AG08395 (cell line): ENCODE measurements around the gene DDI2.

Experiments used
- DNase-seq: peaks from one replicate; pipeline ENCODE4 v3.0.0; 2012; ENCODE audit warnings: mixed read lengths, low spot score

The DDI2 gene

DNA sequence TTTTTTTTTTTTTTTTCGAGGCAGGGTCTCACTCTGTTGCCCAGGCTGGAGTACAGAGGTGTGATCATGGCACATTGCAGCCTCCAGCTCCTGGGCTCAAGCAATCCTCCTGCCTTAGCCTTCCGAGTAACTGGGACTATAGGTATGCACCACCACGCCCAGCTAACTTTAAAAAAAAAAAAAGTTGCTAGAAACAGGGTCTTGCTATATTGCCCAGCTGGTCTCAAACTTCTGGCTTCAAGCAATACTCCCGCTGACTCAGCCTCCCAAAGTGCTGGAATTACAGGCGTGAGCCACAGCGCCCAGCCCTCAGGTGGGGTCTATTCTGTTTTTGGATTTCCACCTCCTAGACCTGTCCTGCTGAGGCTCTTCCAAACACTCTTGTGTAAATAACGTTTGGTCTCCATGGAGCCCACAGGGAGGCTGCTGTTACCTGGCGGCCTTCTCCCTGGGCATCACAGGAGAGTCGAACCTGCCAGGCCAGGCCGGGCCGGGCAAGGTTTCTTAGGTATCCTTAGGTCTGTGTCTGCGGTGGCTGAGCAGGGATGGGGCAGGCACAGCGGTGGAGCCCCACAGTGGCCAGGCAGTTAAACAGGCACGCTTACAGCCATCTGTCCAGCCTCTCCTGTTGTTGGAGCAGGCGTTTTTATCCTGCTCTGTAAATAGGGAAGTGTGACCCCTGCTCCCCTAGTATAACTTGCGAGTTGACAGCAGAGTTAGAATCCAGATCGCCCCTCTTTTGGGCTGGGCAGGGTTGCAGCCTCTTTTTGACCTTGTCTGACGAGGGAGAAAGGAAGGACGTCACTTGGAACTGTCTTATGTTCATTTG is 85.7 kb downstream of the DDI2 start:
- no peak for DNase-seq

- DNase-seq, result peak; percentile 96
These were observed 86.3 kb downstream of the DDI2 start for GRCh38 chr1:15703562-15703961.

- DNase-seq, result no peak
These were observed 87.4 kb downstream of the DDI2 start for GRCh38 chr1:15704526-15705183.

DNA sequence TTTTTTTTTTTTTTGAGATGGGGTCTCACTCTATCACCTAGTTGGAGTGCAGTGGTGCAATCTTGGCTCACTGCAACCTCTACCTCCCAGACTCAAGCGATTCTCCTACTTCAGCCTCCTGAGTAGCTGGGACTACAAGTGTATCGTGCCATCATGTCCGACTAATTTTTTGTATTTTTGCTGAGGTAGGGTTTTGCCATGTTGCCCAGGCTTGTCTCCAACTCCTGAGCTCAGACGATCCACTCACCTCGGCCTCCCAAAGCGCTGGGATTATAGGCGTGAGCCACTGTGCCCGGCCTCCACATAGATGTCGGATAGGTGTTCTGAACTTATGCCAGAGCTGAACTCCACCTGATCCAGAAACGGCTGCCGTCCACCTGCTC is 87.9 kb downstream of the DDI2 start:
- no peak for DNase-seq

GRCh38 chr1:15706751-15707150 is 89.5 kb downstream of the DDI2 start:
- DNase-seq, result no peak

- no peak for DNase-seq
These were observed 90.1 kb downstream of the DDI2 start for GRCh38 chr1:15707239-15707925.

- no peak for DNase-seq
These were observed 91.4 kb downstream of the DDI2 start for GRCh38 chr1:15708486-15709137.

- no peak for DNase-seq
These were observed 92.0 kb downstream of the DDI2 start for GRCh38 chr1:15709226-15709625.

- DNase-seq, result no peak
These were observed 94.9 kb downstream of the DDI2 start for GRCh38 chr1:15712168-15712567.

DNA sequence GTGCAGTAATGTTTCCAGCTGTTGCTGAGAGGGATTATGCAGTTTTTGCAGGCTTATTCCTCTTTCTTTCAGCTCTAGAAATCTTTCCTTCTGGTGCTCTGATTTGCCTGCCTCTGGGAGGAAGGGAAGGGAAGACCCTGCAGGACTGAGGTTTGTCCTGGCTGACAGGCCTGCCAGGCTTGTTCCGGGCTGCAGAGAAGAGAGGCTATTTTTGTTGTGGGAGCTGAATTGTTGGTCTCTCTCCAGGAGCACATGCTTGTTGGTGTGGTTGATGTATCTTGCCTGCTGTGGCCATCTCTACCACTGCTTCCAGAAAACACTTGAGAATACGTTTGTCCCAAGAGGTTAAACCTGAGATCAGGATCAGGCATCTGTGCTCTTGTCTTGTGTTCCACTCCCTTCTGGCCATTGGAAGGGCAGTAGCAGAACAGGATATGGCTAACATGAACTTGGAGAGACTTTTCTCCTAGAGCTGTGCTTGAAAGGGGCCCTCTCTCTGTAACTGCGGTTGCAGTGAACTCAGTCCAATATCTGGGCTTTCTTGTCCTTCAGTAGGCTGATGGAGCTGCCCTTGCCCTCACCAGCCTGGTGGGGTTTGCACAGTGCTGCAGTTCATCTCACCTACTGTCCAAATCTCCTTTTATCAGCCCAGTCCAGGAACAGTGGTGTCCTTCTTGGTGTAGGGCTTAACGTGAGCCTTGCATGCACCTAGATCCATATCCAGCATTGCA is 97.3 kb downstream of the DDI2 start:
- peak; percentile 73 for DNase-seq

DNA sequence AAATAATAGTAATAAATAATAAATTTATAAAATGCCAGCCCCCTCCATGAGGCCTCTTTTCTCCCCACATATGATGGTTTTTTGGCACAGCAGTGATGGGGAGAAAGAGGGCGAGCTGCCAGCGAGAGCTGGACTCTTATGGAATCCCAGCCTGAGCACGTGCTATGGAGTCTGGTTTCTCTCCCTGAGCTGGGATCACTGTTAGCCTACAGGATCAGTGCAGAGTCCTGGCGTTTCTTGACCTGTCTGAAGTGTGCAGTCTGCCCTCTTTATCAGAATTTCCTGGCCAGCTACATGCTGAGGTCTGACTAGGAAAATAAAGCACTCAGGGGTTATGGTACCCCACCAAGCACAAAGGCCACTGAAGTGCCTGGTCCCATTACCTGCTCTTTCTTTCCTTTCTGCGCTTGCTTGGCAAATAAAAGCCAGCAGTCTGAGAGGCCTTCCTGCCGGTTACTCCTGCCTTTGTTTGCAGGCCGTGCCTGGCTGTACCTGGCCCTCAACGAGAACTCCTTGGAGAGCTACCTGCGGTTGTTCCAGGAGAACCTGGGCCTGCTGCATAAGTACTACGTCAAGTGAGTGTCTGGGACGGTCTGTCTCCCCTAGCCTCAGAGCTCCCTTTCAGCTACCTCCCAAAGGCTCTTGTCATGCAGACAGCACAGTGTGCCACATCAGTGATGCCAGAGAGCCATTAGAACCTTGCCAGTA is 100.3 kb downstream of the DDI2 start:
- DNase-seq, result no peak

GRCh38 chr1:15718199-15718601 is 100.9 kb downstream of the DDI2 start:
- no peak for DNase-seq
